SK-N-SH treated with all-trans-retinoic acid at 6 μM for 48 hours (cell line): Measurements from ENCODE around the gene CRISPLD2.
A peak's percentile ranks its signal among the peaks of the same experiment; 100 is the strongest.
"Not testable (repeated sequence)": the region's sequence is repeated elsewhere in the genome, so short reads cannot be mapped to it uniquely, and the experiment has no call there.

Experiments used
- ATAC-seq: fragments of 200-7000 bp; cut with Tn5 transposase; 3 replicates; pipeline ENCODE4 v1.9.1; 2020; ENCODE audit warnings: mild to moderate bottlenecking, moderate library complexity
- BACH2 ChIP-seq: fragments of 250-450 bp; sonication (Bioruptor Pico); IDR thresholded peaks from 2 replicates; pipeline ENCODE4 v1.9.0; 2021; ENCODE audit warnings: mild to moderate bottlenecking, borderline replicate concordance
- CSDC2 ChIP-seq: fragments of 250-450 bp; sonication (Bioruptor Pico); IDR thresholded peaks from 2 replicates; pipeline ENCODE4 v1.5.0; 2020; ENCODE audit warnings: mild to moderate bottlenecking, moderate library complexity
- CSRNP3 ChIP-seq: fragments of 250-450 bp; sonication (Bioruptor Pico); IDR thresholded peaks from 2 replicates; pipeline ENCODE4 v1.5.1; 2021; ENCODE audit warnings: mild to moderate bottlenecking, moderate library complexity
- ESRRG ChIP-seq: fragments of 250-450 bp; sonication (Bioruptor Pico); IDR thresholded peaks from 2 replicates; pipeline ENCODE4 v1.6.1; 2021; ENCODE audit warnings: mild to moderate bottlenecking
- GLIS3 ChIP-seq: fragments of 250-450 bp; sonication (Bioruptor Pico); IDR thresholded peaks from 2 replicates; pipeline ENCODE4 v1.5.0; 2020; ENCODE audit warnings: mild to moderate bottlenecking, moderate library complexity
- ISL1 ChIP-seq: fragments of 250-450 bp; sonication (Bioruptor Pico); IDR thresholded peaks from 2 replicates; pipeline ENCODE4 v2.1.2; 2022; ENCODE audit warnings: mild to moderate bottlenecking, moderate library complexity
- OSR1 ChIP-seq: fragments of 250-450 bp; sonication (Bioruptor Pico); IDR thresholded peaks from 2 replicates; pipeline ENCODE4 v1.8.0; 2022; ENCODE audit warnings: moderate library complexity, mild to moderate bottlenecking, inconsistent platforms
- PATZ1 ChIP-seq: fragments of 250-450 bp; sonication (Bioruptor Pico); IDR thresholded peaks from 2 replicates; pipeline ENCODE4 v1.8.0; 2020; ENCODE audit warnings: mild to moderate bottlenecking, moderate library complexity, borderline replicate concordance
- PPARA ChIP-seq: fragments of 250-450 bp; sonication (Bioruptor Pico); IDR thresholded peaks from 2 replicates; pipeline ENCODE4 v1.5.0; 2020; ENCODE audit warnings: mild to moderate bottlenecking, borderline replicate concordance
- RARB ChIP-seq: fragments of 250-450 bp; sonication (Bioruptor Pico); IDR thresholded peaks from 2 replicates; pipeline ENCODE4 v1.8.0; 2021; ENCODE audit warnings: mild to moderate bottlenecking, moderate library complexity
- SNAI2 ChIP-seq: fragments of 250-450 bp; sonication (Bioruptor Pico); IDR thresholded peaks from 2 replicates; pipeline ENCODE4 v1.5.0; 2020; ENCODE audit warnings: mild to moderate bottlenecking, moderate library complexity
- TCF4 ChIP-seq: fragments of 250-450 bp; sonication (Bioruptor Pico); IDR thresholded peaks from 2 replicates; pipeline ENCODE4 v1.8.0; 2021; ENCODE audit warnings: mild to moderate bottlenecking, moderate library complexity, borderline replicate concordance
- TOX ChIP-seq: fragments of 250-450 bp; sonication (Bioruptor Pico); IDR thresholded peaks from 2 replicates; pipeline ENCODE4 v1.8.0; 2021; ENCODE audit warnings: mild to moderate bottlenecking, moderate library complexity, borderline replicate concordance
- ZFP3 ChIP-seq: fragments of 250-450 bp; sonication (Bioruptor Pico); IDR thresholded peaks from 2 replicates; pipeline ENCODE4 v1.5.0; 2020; ENCODE audit warnings: mild to moderate bottlenecking, moderate library complexity
- ZNF565 ChIP-seq: fragments of 450-650 bp; formaldehyde crosslinking; conservative IDR thresholded peaks from 2 replicates; pipeline ENCODE4 v1.5.0; 2020; ENCODE audit warnings: low read depth, mild to moderate bottlenecking, moderate library complexity
- ZNF70 ChIP-seq: fragments of 450-650 bp; formaldehyde crosslinking; IDR thresholded peaks from 2 replicates; pipeline ENCODE4 v1.5.0; 2020; ENCODE audit warnings: mild to moderate bottlenecking, moderate library complexity
- ZNF8 ChIP-seq: fragments of 450-650 bp; formaldehyde crosslinking; IDR thresholded peaks from 2 replicates; pipeline ENCODE4 v1.5.0; 2020; ENCODE audit warnings: mild to moderate bottlenecking, moderate library complexity
- TF ChIP-seq, protein P1 (sequence below): fragments of 250-450 bp; sonication (Bioruptor Pico); IDR thresholded peaks from 2 replicates; pipeline ENCODE4 v1.5.0; 2020; ENCODE audit warnings: mild to moderate bottlenecking, moderate library complexity

The CRISPLD2 gene

DNA sequence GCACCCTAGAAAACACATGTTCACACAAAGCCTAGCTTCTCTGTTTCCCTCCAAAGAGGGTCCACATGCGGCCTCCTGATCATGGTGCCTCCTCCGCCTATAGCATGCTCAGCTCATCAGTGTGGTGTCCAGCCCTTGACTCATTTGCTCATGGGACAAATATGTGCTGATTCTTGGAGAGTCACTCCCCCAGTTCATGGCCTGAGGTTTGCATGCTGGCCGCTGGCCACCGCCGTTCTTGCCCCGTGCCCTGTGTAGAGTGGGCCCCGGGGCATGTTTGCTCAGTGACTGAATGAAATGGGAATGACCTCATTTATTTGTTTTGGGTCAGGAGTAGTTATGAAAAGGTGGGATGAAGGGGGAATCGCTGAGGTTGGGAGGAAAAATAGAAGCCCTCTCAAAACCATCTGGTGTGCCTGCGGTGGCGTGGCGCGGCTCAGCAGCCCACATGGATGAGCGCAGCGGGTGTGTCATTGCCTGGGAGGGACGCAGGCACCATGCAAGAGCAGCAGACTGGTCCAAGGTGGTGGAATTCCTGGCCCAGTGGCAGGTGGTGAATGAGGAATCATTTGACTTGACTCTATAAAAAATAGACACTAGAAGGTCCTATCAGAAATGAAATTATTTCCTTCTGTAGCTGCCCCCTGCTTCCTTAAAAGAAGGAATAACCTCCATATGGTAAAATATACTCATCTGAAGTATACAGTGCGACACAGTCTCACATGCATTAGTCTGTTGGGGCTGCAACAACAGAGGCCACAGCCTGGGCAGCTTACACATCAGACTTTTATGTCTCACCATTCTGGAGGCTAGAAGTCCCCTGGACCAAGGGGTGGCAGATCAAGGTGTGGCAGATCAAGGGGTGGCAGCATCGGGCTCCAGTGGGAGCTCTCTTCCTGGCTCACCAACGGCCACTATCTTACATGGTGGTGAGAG, 31.7 kb downstream of the CRISPLD2 start:
- TF ChIP-seq, protein P1, sequence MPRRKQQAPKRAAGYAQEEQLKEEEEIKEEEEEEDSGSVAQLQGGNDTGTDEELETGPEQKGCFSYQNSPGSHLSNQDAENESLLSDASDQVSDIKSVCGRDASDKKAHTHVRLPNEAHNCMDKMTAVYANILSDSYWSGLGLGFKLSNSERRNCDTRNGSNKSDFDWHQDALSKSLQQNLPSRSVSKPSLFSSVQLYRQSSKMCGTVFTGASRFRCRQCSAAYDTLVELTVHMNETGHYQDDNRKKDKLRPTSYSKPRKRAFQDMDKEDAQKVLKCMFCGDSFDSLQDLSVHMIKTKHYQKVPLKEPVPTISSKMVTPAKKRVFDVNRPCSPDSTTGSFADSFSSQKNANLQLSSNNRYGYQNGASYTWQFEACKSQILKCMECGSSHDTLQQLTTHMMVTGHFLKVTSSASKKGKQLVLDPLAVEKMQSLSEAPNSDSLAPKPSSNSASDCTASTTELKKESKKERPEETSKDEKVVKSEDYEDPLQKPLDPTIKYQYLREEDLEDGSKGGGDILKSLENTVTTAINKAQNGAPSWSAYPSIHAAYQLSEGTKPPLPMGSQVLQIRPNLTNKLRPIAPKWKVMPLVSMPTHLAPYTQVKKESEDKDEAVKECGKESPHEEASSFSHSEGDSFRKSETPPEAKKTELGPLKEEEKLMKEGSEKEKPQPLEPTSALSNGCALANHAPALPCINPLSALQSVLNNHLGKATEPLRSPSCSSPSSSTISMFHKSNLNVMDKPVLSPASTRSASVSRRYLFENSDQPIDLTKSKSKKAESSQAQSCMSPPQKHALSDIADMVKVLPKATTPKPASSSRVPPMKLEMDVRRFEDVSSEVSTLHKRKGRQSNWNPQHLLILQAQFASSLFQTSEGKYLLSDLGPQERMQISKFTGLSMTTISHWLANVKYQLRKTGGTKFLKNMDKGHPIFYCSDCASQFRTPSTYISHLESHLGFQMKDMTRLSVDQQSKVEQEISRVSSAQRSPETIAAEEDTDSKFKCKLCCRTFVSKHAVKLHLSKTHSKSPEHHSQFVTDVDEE (CRISPR knock-in tag): no peak
- TF ChIP-seq ZNF565: no peak
- no peak for TF ChIP-seq BACH2 (CRISPR knock-in tag)
- TF ChIP-seq OSR1 (CRISPR knock-in tag): no peak
- TF ChIP-seq ESRRG (CRISPR knock-in tag): no peak
- TF ChIP-seq PATZ1 (CRISPR knock-in tag): no peak
- TF ChIP-seq ZNF70: no peak
- peak; percentile 62; the same call in 2 of the 3 replicates for ATAC-seq

GRCh38 chr16:84853534-84853933, 33.7 kb downstream of the CRISPLD2 start:
- ATAC-seq: no peak
- TF ChIP-seq ISL1 (CRISPR knock-in tag): no peak
- no peak for TF ChIP-seq TOX
- TF ChIP-seq, protein P1 (CRISPR knock-in tag): no peak
- TF ChIP-seq CSDC2 (CRISPR knock-in tag): no peak
- no peak for TF ChIP-seq ZNF70
- no peak for TF ChIP-seq ZNF565
- TF ChIP-seq ESRRG (CRISPR knock-in tag): no peak
- TF ChIP-seq CSRNP3 (CRISPR knock-in tag): no peak
- no peak for TF ChIP-seq ZNF8 (CRISPR knock-in tag)
- TF ChIP-seq PATZ1 (CRISPR knock-in tag): no peak
- no peak for TF ChIP-seq RARB (CRISPR knock-in tag)
- TF ChIP-seq SNAI2 (CRISPR knock-in tag): no peak
- no peak for TF ChIP-seq ZFP3 (CRISPR knock-in tag)
- TF ChIP-seq GLIS3 (CRISPR knock-in tag): no peak
- TF ChIP-seq BACH2 (CRISPR knock-in tag): no peak
- TF ChIP-seq TCF4 (CRISPR knock-in tag): no peak

- peak; percentile 53; the same call in 2 of the 3 replicates for ATAC-seq
- TF ChIP-seq ZNF8 (CRISPR knock-in tag) (no peak), PATZ1 (CRISPR knock-in tag) (no peak), ZNF70 (no peak), PPARA (CRISPR knock-in tag) (no peak)
Observed at GRCh38 chr16:84854759-84855158, 35.0 kb downstream of the CRISPLD2 start.

DNA sequence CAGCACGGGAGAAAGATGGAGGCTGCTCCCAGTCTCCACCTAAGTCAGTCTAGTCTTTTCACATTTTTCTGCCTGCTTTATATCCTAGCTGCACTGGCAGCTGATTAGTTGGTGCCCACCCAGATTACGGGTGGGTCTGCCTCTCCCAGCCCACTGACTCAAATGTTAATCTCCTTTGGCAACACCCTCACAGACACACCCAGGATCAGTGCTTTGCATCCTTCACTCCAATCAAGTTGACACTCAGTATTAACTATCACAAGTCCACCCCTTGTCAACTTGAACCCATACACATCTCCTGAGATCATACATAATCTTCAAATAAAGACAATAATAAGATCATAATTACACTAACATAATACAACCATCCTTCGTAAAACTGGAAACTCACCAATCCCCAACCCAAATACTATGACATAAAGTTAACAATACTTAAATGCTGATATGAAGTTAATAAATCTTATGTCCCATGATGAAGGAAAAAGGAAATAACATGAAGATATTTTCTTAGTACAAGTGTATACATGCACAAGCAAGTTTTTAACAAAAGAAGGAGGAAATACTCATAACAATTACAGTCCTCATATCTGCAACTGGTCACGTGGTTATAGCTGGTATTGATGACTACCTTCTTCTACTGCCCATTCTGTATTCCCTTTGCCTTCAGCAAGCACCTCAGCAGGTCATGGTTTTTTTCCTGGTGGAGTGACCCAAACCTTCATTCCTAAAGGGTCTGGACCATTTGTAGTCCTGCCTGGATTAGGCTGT, 35.8 kb downstream of the CRISPLD2 start:
- ATAC-seq: not testable (repeated sequence)

GRCh38 chr16:84856203-84856581, 36.4 kb downstream of the CRISPLD2 start:
- ATAC-seq: not testable (repeated sequence)

DNA sequence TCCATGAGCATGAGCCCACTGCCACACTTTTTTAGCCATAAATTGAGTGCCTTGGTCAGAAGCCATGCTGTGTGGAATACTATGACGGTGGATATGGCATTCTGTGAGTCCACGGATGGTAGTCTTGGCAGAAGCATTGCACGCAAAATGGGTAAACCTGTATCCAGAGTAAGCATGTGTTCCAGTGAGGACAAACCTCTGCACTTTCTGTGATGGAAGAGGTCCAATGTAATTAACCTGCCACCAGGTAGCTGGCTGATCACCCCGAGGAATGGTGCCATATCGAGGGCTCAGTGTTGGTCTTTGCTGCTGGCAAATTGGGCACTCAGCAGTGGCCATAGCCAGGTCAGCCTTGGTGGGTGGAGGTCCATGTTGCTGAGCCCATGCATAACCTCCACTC, 37.0 kb downstream of the CRISPLD2 start:
- ATAC-seq: not testable (repeated sequence)
